WTC11 (cell line): Measurements from ENCODE around the gene DCAF11. TPM values are rescaled to one million over a fixed set of nuclear protein-coding genes. Genes with fewer than 3 reads are reported as not detected.
A peak's percentile ranks its signal among the peaks of the same experiment; 100 is the strongest.

Experiments
- ATAC-seq: fragments of 200-7000 bp; cut with Tn5 transposase; 2 replicates; pipeline ENCODE4 v1.10.0; 2021; ENCODE audit warnings: mild to moderate bottlenecking, moderate library complexity
- CTCF ChIA-PET: fragments of 300-600 bp; sonication (Branson Sonifier 250); formaldehyde crosslinking; loops from one replicate; lab custom pipeline; 2021; ENCODE audit warnings: antibody characterized with exemption; lab: Charles Lee
- POLR2A ChIA-PET: fragments of 350-600 bp; sonication (Branson Sonifier 250); formaldehyde crosslinking; loops from one replicate; lab custom pipeline; 2021; ENCODE audit warnings: antibody characterized with exemption; lab: Charles Lee
- DNase-seq: peaks from one replicate; pipeline ENCODE4 v3.0.0; 2021; ENCODE audit warnings: low spot score
- H3K27ac Mint-ChIP-seq: 2 replicates; pipeline ENCODE4 v1.8.0; 2021; ENCODE audit warnings: mixed read lengths
- H3K27me3 Mint-ChIP-seq: 2 replicates; pipeline ENCODE4 v1.8.0; 2021; ENCODE audit warnings: low read depth, mild to moderate bottlenecking, moderate library complexity, mixed read lengths
- H3K36me3 Mint-ChIP-seq: 2 replicates; pipeline ENCODE4 v1.8.0; 2021; ENCODE audit warnings: mixed read lengths
- H3K4me1 Mint-ChIP-seq: 2 replicates; pipeline ENCODE4 v1.8.0; 2022; ENCODE audit warnings: mixed read lengths
- H3K4me3 Mint-ChIP-seq: 2 replicates; pipeline ENCODE4 v1.8.0; 2021; ENCODE audit warnings: mild to moderate bottlenecking, moderate library complexity, mixed read lengths
- H3K9me3 Mint-ChIP-seq: 2 replicates; pipeline ENCODE4 v1.8.0; 2021; ENCODE audit warnings: mixed read lengths
- CDX4 ChIP-seq: fragments of 250-450 bp; sonication (Bioruptor Pico); IDR thresholded peaks from 2 replicates; pipeline ENCODE4 v1.9.0; 2021; ENCODE audit warnings: moderate library complexity, mild to moderate bottlenecking, inconsistent platforms, borderline replicate concordance
- ETV6 ChIP-seq: sonication (generic); formaldehyde crosslinking; IDR thresholded peaks from 2 replicates; pipeline ENCODE4 v1.8.1; 2022; ENCODE audit warnings: mild to moderate bottlenecking, missing genetic modification reagents
- FOXJ3 ChIP-seq: sonication (generic); formaldehyde crosslinking; IDR thresholded peaks from 2 replicates; pipeline ENCODE4 v1.9.0; 2021; ENCODE audit warnings: missing genetic modification reagents, mild to moderate bottlenecking, borderline replicate concordance
- IRF1 ChIP-seq: sonication (generic); formaldehyde crosslinking; IDR thresholded peaks from 2 replicates; pipeline ENCODE4 v1.8.0; 2023; ENCODE audit warnings: missing genetic modification reagents
- IRF2 ChIP-seq: sonication (generic); formaldehyde crosslinking; IDR thresholded peaks from 2 replicates; pipeline ENCODE4 v1.8.0; 2022; ENCODE audit warnings: low read depth, missing genetic modification reagents, borderline replicate concordance
- JAZF1 ChIP-seq: fragments of 250-450 bp; sonication (Bioruptor Pico); IDR thresholded peaks from 2 replicates; pipeline ENCODE4 v1.9.0; 2021; ENCODE audit warnings: moderate library complexity, mild to moderate bottlenecking, inconsistent platforms
- NR2C2 ChIP-seq: sonication (generic); formaldehyde crosslinking; IDR thresholded peaks from 2 replicates; pipeline ENCODE4 v1.8.0; 2022; ENCODE audit warnings: mild to moderate bottlenecking, missing genetic modification reagents
- SMAD3 ChIP-seq: sonication (generic); formaldehyde crosslinking; IDR thresholded peaks from 2 replicates; pipeline ENCODE4 v1.8.0; 2022; ENCODE audit warnings: missing genetic modification reagents, mild to moderate bottlenecking, borderline replicate concordance
- SP1 ChIP-seq: sonication (generic); formaldehyde crosslinking; conservative IDR thresholded peaks from 2 replicates; pipeline ENCODE4 v1.8.1; 2022; ENCODE audit warnings: missing genetic modification reagents
- TEAD1 ChIP-seq: sonication (generic); formaldehyde crosslinking; IDR thresholded peaks from 2 replicates; pipeline ENCODE4 v1.8.0; 2022; ENCODE audit warnings: mild to moderate bottlenecking, missing genetic modification reagents
- TP53 ChIP-seq: sonication (generic); formaldehyde crosslinking; IDR thresholded peaks from 2 replicates; pipeline ENCODE4 v1.8.1; 2023; ENCODE audit warnings: mild to moderate bottlenecking, missing genetic modification reagents
- USF1 ChIP-seq: sonication (generic); formaldehyde crosslinking; IDR thresholded peaks from 2 replicates; pipeline ENCODE4 v1.8.0; 2022; ENCODE audit warnings: mild to moderate bottlenecking, missing genetic modification reagents
- ZBTB43 ChIP-seq: sonication (generic); formaldehyde crosslinking; IDR thresholded peaks from 2 replicates; pipeline ENCODE4 v1.8.1; 2023; ENCODE audit warnings: mild to moderate bottlenecking, missing genetic modification reagents
- ZNF232 ChIP-seq: sonication (generic); formaldehyde crosslinking; IDR thresholded peaks from 2 replicates; pipeline ENCODE4 v1.8.0; 2022; ENCODE audit warnings: mild to moderate bottlenecking, missing genetic modification reagents
- ZNF317 ChIP-seq: sonication (generic); formaldehyde crosslinking; IDR thresholded peaks from 2 replicates; pipeline ENCODE4 v1.8.1; 2023; ENCODE audit warnings: low read depth, mild to moderate bottlenecking, moderate library complexity, missing genetic modification reagents, borderline replicate concordance
- ZNF423 ChIP-seq: fragments of 250-450 bp; sonication (Bioruptor Pico); IDR thresholded peaks from 2 replicates; pipeline ENCODE4 v2.1.2; 2022; ENCODE audit warnings: mild to moderate bottlenecking, moderate library complexity
- ZSCAN18 ChIP-seq: fragments of 250-450 bp; sonication (Bioruptor Pico); IDR thresholded peaks from 2 replicates; pipeline ENCODE4 v2.1.2; 2022; ENCODE audit warnings: mild to moderate bottlenecking, moderate library complexity
- total RNA-seq: library from RNA; stranded (reverse); gene quantifications from 3 replicates; pipeline ENCODE4 v1.2.3, GENCODE V29; 2021
- TF ChIP-seq, protein P1 (sequence below): sonication (generic); formaldehyde crosslinking; IDR thresholded peaks from 2 replicates; pipeline ENCODE4 v1.8.1; 2023; ENCODE audit warnings: mild to moderate bottlenecking, missing genetic modification reagents, borderline replicate concordance
- TF ChIP-seq, protein P2 (sequence below): sonication (generic); formaldehyde crosslinking; IDR thresholded peaks from 2 replicates; pipeline ENCODE4 v1.8.1; 2023; ENCODE audit warnings: mild to moderate bottlenecking, missing genetic modification reagents, moderate library complexity
- TF ChIP-seq, protein P3 (sequence below): sonication (generic); formaldehyde crosslinking; IDR thresholded peaks from 2 replicates; pipeline ENCODE4 v1.8.0; 2022; ENCODE audit warnings: mild to moderate bottlenecking, missing genetic modification reagents
- TF ChIP-seq, protein P4 (sequence below): sonication (generic); formaldehyde crosslinking; IDR thresholded peaks from 2 replicates; pipeline ENCODE4 v1.8.1; 2022; ENCODE audit warnings: low read depth, missing genetic modification reagents, borderline replicate concordance
- TF ChIP-seq, protein P5 (sequence below): sonication (generic); formaldehyde crosslinking; IDR thresholded peaks from 2 replicates; pipeline ENCODE4 v1.8.0; 2022; ENCODE audit warnings: mild to moderate bottlenecking, missing genetic modification reagents

The DCAF11 gene
- total RNA-seq, 1 experiment from 2014 or later = 73.6 TPM

- TF ChIP-seq, protein P1, sequence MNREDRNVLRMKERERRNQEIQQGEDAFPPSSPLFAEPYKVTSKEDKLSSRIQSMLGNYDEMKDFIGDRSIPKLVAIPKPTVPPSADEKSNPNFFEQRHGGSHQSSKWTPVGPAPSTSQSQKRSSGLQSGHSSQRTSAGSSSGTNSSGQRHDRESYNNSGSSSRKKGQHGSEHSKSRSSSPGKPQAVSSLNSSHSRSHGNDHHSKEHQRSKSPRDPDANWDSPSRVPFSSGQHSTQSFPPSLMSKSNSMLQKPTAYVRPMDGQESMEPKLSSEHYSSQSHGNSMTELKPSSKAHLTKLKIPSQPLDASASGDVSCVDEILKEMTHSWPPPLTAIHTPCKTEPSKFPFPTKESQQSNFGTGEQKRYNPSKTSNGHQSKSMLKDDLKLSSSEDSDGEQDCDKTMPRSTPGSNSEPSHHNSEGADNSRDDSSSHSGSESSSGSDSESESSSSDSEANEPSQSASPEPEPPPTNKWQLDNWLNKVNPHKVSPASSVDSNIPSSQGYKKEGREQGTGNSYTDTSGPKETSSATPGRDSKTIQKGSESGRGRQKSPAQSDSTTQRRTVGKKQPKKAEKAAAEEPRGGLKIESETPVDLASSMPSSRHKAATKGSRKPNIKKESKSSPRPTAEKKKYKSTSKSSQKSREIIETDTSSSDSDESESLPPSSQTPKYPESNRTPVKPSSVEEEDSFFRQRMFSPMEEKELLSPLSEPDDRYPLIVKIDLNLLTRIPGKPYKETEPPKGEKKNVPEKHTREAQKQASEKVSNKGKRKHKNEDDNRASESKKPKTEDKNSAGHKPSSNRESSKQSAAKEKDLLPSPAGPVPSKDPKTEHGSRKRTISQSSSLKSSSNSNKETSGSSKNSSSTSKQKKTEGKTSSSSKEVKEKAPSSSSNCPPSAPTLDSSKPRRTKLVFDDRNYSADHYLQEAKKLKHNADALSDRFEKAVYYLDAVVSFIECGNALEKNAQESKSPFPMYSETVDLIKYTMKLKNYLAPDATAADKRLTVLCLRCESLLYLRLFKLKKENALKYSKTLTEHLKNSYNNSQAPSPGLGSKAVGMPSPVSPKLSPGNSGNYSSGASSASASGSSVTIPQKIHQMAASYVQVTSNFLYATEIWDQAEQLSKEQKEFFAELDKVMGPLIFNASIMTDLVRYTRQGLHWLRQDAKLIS (CRISPR knock-in tag) = no peak
- TF ChIP-seq, protein P2, sequence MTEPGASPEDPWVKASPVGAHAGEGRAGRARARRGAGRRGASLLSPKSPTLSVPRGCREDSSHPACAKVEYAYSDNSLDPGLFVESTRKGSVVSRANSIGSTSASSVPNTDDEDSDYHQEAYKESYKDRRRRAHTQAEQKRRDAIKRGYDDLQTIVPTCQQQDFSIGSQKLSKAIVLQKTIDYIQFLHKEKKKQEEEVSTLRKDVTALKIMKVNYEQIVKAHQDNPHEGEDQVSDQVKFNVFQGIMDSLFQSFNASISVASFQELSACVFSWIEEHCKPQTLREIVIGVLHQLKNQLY = no peak
- no peak for TF ChIP-seq TEAD1
- TF ChIP-seq ETV6 (CRISPR knock-in tag) = no peak
- no peak for TF ChIP-seq ZSCAN18 (CRISPR knock-in tag)
- TF ChIP-seq TP53 = no peak
- TF ChIP-seq SP1 (CRISPR knock-in tag) = no peak
- TF ChIP-seq IRF2 (CRISPR knock-in tag) = no peak
- no peak for TF ChIP-seq ZBTB43 (CRISPR knock-in tag)
- TF ChIP-seq, protein P3, sequence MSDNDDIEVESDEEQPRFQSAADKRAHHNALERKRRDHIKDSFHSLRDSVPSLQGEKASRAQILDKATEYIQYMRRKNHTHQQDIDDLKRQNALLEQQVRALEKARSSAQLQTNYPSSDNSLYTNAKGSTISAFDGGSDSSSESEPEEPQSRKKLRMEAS (CRISPR knock-in tag) = no peak
- no peak for TF ChIP-seq FOXJ3 (CRISPR knock-in tag)
- TF ChIP-seq, protein P4, sequence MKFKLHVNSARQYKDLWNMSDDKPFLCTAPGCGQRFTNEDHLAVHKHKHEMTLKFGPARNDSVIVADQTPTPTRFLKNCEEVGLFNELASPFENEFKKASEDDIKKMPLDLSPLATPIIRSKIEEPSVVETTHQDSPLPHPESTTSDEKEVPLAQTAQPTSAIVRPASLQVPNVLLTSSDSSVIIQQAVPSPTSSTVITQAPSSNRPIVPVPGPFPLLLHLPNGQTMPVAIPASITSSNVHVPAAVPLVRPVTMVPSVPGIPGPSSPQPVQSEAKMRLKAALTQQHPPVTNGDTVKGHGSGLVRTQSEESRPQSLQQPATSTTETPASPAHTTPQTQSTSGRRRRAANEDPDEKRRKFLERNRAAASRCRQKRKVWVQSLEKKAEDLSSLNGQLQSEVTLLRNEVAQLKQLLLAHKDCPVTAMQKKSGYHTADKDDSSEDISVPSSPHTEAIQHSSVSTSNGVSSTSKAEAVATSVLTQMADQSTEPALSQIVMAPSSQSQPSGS = no peak
Measured at GRCh38 chr14:24144451-24144850, 29.9 kb downstream of the DCAF11 start (continued).

- Mint-ChIP-seq H3K4me3 (peak overlapping the region; percentile 99), H3K27ac (no peak overlapping the region), H3K27me3 (no peaks in the 10 kb centered on the region), H3K4me1 (peaks cover 24% of the 10 kb centered on the region), H3K9me3 (no peaks in the 10 kb centered on the region), H3K36me3 (peaks cover 29% of the 10 kb centered on the region)
- DNase-seq (no peak), ATAC-seq (no peak)
- CTCF ChIA-PET = interaction anchor here (1.4 to 4.1 kb wide), 3 partner anchors 16 to 126 kb away, joined by 4 to 55 read pairs (median 12); partner anchors contain the start of gene IRF9
- POLR2A ChIA-PET = interaction anchor here (1.8 to 3.3 kb wide), 2 partner anchors 31 to 63 kb away, joined by 9 to 24 read pairs; partner anchors contain the start of genes DCAF11 and NRL
- no peak for TF ChIP-seq JAZF1 (CRISPR knock-in tag)
- TF ChIP-seq ZNF317 (CRISPR knock-in tag) = no peak
- no peak for TF ChIP-seq IRF1 (CRISPR knock-in tag)
- no peak for TF ChIP-seq ZNF232 (CRISPR knock-in tag)
- no peak for TF ChIP-seq NR2C2 (CRISPR knock-in tag)
- no peak for TF ChIP-seq SMAD3 (CRISPR knock-in tag)
- TF ChIP-seq, protein P5, sequence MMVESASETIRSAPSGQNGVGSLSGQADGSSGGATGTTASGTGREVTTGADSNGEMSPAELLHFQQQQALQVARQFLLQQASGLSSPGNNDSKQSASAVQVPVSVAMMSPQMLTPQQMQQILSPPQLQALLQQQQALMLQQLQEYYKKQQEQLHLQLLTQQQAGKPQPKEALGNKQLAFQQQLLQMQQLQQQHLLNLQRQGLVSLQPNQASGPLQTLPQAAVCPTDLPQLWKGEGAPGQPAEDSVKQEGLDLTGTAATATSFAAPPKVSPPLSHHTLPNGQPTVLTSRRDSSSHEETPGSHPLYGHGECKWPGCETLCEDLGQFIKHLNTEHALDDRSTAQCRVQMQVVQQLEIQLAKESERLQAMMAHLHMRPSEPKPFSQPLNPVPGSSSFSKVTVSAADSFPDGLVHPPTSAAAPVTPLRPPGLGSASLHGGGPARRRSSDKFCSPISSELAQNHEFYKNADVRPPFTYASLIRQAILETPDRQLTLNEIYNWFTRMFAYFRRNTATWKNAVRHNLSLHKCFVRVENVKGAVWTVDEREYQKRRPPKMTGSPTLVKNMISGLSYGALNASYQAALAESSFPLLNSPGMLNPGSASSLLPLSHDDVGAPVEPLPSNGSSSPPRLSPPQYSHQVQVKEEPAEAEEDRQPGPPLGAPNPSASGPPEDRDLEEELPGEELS (CRISPR knock-in tag) = no peak
- TF ChIP-seq CDX4 (CRISPR knock-in tag) = no peak
- no peak for TF ChIP-seq ZBTB43 (CRISPR knock-in tag)
- no peak for TF ChIP-seq USF1 (CRISPR knock-in tag)
- TF ChIP-seq ZNF423 (CRISPR knock-in tag) = no peak
Measured at GRCh38 chr14:24145219-24145618, 30.6 kb downstream of the DCAF11 start.
